CD4-positive, alpha-beta T cell (primary cell): ENCODE results near the gene HFM1. TPM values are rescaled to one million over a fixed set of nuclear protein-coding genes. Genes with fewer than 3 reads are reported as not detected.
"Not testable (repeated sequence)": the region's sequence is repeated elsewhere in the genome, so short reads cannot be mapped to it uniquely, and the experiment has no call there.

Experiments
- ATAC-seq: fragments of 200-7000 bp; cut with Tn5 transposase; one replicate; pipeline ENCODE4 v1.10.0; 2022; ENCODE audit warnings: mild to moderate bottlenecking; ENCODE audit not compliant: poor library complexity
- CTCF ChIA-PET: fragments of 350-600 bp; sonication (Branson Sonifier 250); formaldehyde crosslinking; loops from one replicate; lab custom pipeline; 2021; ENCODE audit warnings: antibody characterized with exemption, inconsistent platforms; lab: Charles Lee
- POLR2A ChIA-PET: fragments of 350-600 bp; sonication (Branson Sonifier 250); formaldehyde crosslinking; loops from one replicate; lab custom pipeline; 2021; ENCODE audit warnings: antibody characterized with exemption, inconsistent platforms; lab: Charles Lee
- DNase-seq, 14 experiments: peaks; one replicate each; pipeline ENCODE4 v3.0.0-alpha.2; 2013 to 2020; ENCODE audit warnings: mixed read lengths in 2 of 14
- H3K27ac ChIP-seq, 2 donors: one replicate each; pipeline versions ENCODE4 v1.5.1 to v1.7.0; 2013; ENCODE audit warnings: low read length in 2 of 2, low read depth in 1 of 2, mild to moderate bottlenecking in 1 of 2
- H3K27me3 ChIP-seq, 2 experiments: 1 replicate in 1 of 2; 2 replicates in 1 of 2; pipeline versions ENCODE4 v1.6.1 to v1.7.0; 2013; ENCODE audit warnings: low read length in 2 of 2, control low read depth in 1 of 2, mild to moderate bottlenecking in 1 of 2, moderate library complexity in 1 of 2; ENCODE audit not compliant: insufficient read depth in 2 of 2, control insufficient read depth in 1 of 2
- H3K36me3 ChIP-seq: one replicate; pipeline ENCODE4 v1.6.1; 2013; ENCODE audit warnings: low read length, control low read depth; ENCODE audit not compliant: insufficient read depth
- H3K4me1 ChIP-seq: one replicate; pipeline ENCODE4 v1.6.1; 2013; ENCODE audit warnings: low read length, control low read depth; ENCODE audit not compliant: insufficient read depth
- H3K4me3 ChIP-seq: one replicate; pipeline ENCODE4 v1.5.1; 2013; ENCODE audit warnings: mild to moderate bottlenecking, low read length, moderate library complexity
- H3K9me3 ChIP-seq, 2 experiments: 1 replicate in 1 of 2; 2 replicates in 1 of 2; pipeline versions ENCODE4 v1.6.1 to v1.7.0; 2013; ENCODE audit warnings: low read length in 2 of 2, mild to moderate bottlenecking in 2 of 2, control low read depth in 1 of 2, moderate library complexity in 1 of 2; ENCODE audit not compliant: control insufficient read depth in 1 of 2, insufficient read depth in 1 of 2
- H3K27ac Mint-ChIP-seq: one replicate; pipeline ENCODE4 v1.8.0; 2020; ENCODE audit warnings: mixed read lengths
- H3K27me3 Mint-ChIP-seq: one replicate; pipeline ENCODE4 v1.8.0; 2021; ENCODE audit warnings: mixed read lengths
- H3K36me3 Mint-ChIP-seq: one replicate; pipeline ENCODE4 v1.8.0; 2021; ENCODE audit warnings: low read depth, mixed read lengths
- H3K4me1 Mint-ChIP-seq: one replicate; pipeline ENCODE4 v1.8.0; 2021; ENCODE audit warnings: low read depth, mixed read lengths
- H3K4me3 Mint-ChIP-seq: one replicate; pipeline ENCODE4 v1.8.0; 2020; ENCODE audit warnings: mild to moderate bottlenecking, mixed read lengths
- H3K9me3 Mint-ChIP-seq: one replicate; pipeline ENCODE4 v1.8.0; 2020; ENCODE audit warnings: mixed read lengths
- CTCF ChIP-seq: fragments of 200-600 bp; IDR thresholded peaks from one replicate; pipeline ENCODE4 v1.8.0; 2022; ENCODE audit warnings: antibody characterized with exemption, mild to moderate bottlenecking
- intact Hi-C, 2 experiments: fragments of 100-400 bp; cut with DNase I in 1 of 2; cut with micrococcal nuclease in 1 of 2; formaldehyde crosslinking; loops; one replicate each; pipeline versions ENCODE4 v1.15.1 to v1.9.0; 2023 to 2025; cut with DNase I, micrococcal nuclease
- total RNA-seq, 174 experiments: library from RNA in 2 of 174; stranded (reverse) in 2 of 174; gene quantifications; one replicate each; pipeline ENCODE4 v1.2.3 and lab custom pipeline; 2021 to 2026

The HFM1 gene
- total RNA-seq, 2 experiments from 2014 or later, result not detected

GRCh38 chr1:91427741-91428140, 23.1 kb upstream of the HFM1 start:
- ChIA-PET CTCF (no interaction called here), POLR2A (no interaction called here)
- no peaks in the 10 kb centered on the region for H3K9me3 Mint-ChIP-seq
- no peaks in the 10 kb centered on the region for H3K36me3 Mint-ChIP-seq
- DNase-seq (no peak), ATAC-seq (no peak)
- no peak overlapping the region for H3K27ac Mint-ChIP-seq
- intact Hi-C loops, result no loop called here
- no peak overlapping the region for H3K4me3 ChIP-seq
- H3K27ac ChIP-seq, result no peak overlapping the region
- peaks cover 4 to 6% of the 10 kb centered on the region in 2 experiments for H3K27me3 ChIP-seq
- no peaks in the 10 kb centered on the region for H3K4me1 ChIP-seq
- H3K36me3 ChIP-seq, result no peaks in the 10 kb centered on the region
- no peaks in the 10 kb centered on the region for H3K4me1 Mint-ChIP-seq
- H3K9me3 ChIP-seq, result no peaks in the 10 kb centered on the region
- peaks cover 73% of the 10 kb centered on the region for H3K27me3 Mint-ChIP-seq
- H3K4me3 Mint-ChIP-seq, result no peak overlapping the region
- no peak for TF ChIP-seq CTCF

GRCh38 chr1:91422523-91422922, 17.9 kb upstream of the HFM1 start:
- intact Hi-C loops, H3K4me3 ChIP-seq, H3K4me1 Mint-ChIP-seq, POLR2A ChIA-PET, H3K9me3 ChIP-seq, CTCF ChIA-PET, H3K9me3 Mint-ChIP-seq, H3K27ac Mint-ChIP-seq, ATAC-seq, H3K4me3 Mint-ChIP-seq, H3K36me3 ChIP-seq, H3K27ac ChIP-seq, H3K36me3 Mint-ChIP-seq, H3K27me3 ChIP-seq, DNase-seq, H3K4me1 ChIP-seq: not testable (repeated sequence)
- H3K27me3 Mint-ChIP-seq, result peaks cover 67% of the 10 kb centered on the region

GRCh38 chr1:91412371-91412770, 7.7 kb upstream of the HFM1 start:
- no peak overlapping the region for H3K4me3 ChIP-seq
- no peak for TF ChIP-seq CTCF
- H3K27ac ChIP-seq, result no peak overlapping the region
- H3K4me1 Mint-ChIP-seq, result no peaks in the 10 kb centered on the region
- H3K27me3 ChIP-seq, result peaks cover 0 to 4% of the 10 kb centered on the region in 2 experiments
- H3K9me3 ChIP-seq, result no peaks in the 10 kb centered on the region
- H3K27me3 Mint-ChIP-seq, result peaks cover 12% of the 10 kb centered on the region
- POLR2A ChIA-PET, result no interaction called here
- intact Hi-C loops, result no loop called here
- no peaks in the 10 kb centered on the region for H3K4me1 ChIP-seq
- H3K27ac Mint-ChIP-seq, result no peak overlapping the region
- no peak for DNase-seq
- CTCF ChIA-PET, result no interaction called here
- no peaks in the 10 kb centered on the region for H3K9me3 Mint-ChIP-seq
- ATAC-seq, result no peak
- no peaks in the 10 kb centered on the region for H3K36me3 Mint-ChIP-seq
- H3K36me3 ChIP-seq, result no peaks in the 10 kb centered on the region
- H3K4me3 Mint-ChIP-seq, result no peak overlapping the region

GRCh38 chr1:91406773-91407389, 2.2 kb upstream of the HFM1 start:
- TF ChIP-seq CTCF, result no peak
- ChIA-PET CTCF (no interaction called here), POLR2A (no interaction called here)
- ATAC-seq (no peak), DNase-seq (no peak)
- no peaks in the 10 kb centered on the region for H3K9me3 Mint-ChIP-seq
- H3K9me3 ChIP-seq, result peaks cover 0 to 3% of the 10 kb centered on the region in 2 experiments
- H3K27me3 Mint-ChIP-seq, result peaks cover 46% of the 10 kb centered on the region
- peaks cover 5% of the 10 kb centered on the region for H3K4me1 Mint-ChIP-seq
- peaks cover 12 to 30% of the 10 kb centered on the region in 2 experiments for H3K27me3 ChIP-seq
- H3K4me3 ChIP-seq, result no peak overlapping the region
- H3K27ac Mint-ChIP-seq, result no peak overlapping the region
- no peaks in the 10 kb centered on the region for H3K36me3 Mint-ChIP-seq
- peaks cover 10% of the 10 kb centered on the region for H3K4me1 ChIP-seq
- intact Hi-C loops, result no loop called here
- no peak overlapping the region for H3K4me3 Mint-ChIP-seq
- no peaks in the 10 kb centered on the region for H3K36me3 ChIP-seq
- H3K27ac ChIP-seq, result no peak overlapping the region
